Mesendoderm (in vitro differentiated cells): ENCODE results near the gene CD96.
"Not testable (repeated sequence)": the region's sequence is repeated elsewhere in the genome, so short reads cannot be mapped to it uniquely, and the experiment has no call there.

Source experiments
- DNase-seq: peaks from one replicate; pipeline ENCODE4 v3.0.0; 2013
- H2AK5ac ChIP-seq: 2 replicates; pipeline ENCODE4 v1.6.1; 2013; ENCODE audit warnings: low read length, inconsistent platforms
- H2BK120ac ChIP-seq: 2 replicates; pipeline ENCODE4 v1.6.1; 2013; ENCODE audit warnings: low read depth, mild to moderate bottlenecking, low read length, moderate library complexity, mixed read lengths
- H2BK15ac ChIP-seq: replicated peaks from 2 replicates; pipeline ENCODE4 v1.6.1; 2013; ENCODE audit warnings: low read depth, mild to moderate bottlenecking, moderate library complexity
- H2BK5ac ChIP-seq: 2 replicates; pipeline ENCODE4 v1.6.1; 2013; ENCODE audit warnings: low read length, inconsistent platforms
- H3K18ac ChIP-seq: 2 replicates; pipeline ENCODE4 v1.6.1; 2013; ENCODE audit warnings: mild to moderate bottlenecking, low read length, mixed read lengths
- H3K23ac ChIP-seq: one replicate; pipeline ENCODE4 v1.6.1; 2013; ENCODE audit warnings: low read length
- H3K27ac ChIP-seq: 2 replicates; pipeline ENCODE4 v1.5.1; 2013; ENCODE audit warnings: low read depth, mild to moderate bottlenecking, inconsistent platforms, low read length, moderate library complexity
- H3K27me3 ChIP-seq: 2 replicates; pipeline ENCODE4 v1.6.1; 2013; ENCODE audit warnings: low read length, control low read depth, mild to moderate bottlenecking, inconsistent platforms; ENCODE audit not compliant: insufficient read depth, poor library complexity
- H3K36me3 ChIP-seq: 2 replicates; pipeline ENCODE4 v1.6.1; 2013; ENCODE audit warnings: low read length, inconsistent platforms; ENCODE audit not compliant: control insufficient read depth, insufficient read depth
- H3K4ac ChIP-seq: one replicate; pipeline ENCODE4 v1.6.1; 2013; ENCODE audit warnings: low read depth, mild to moderate bottlenecking, low read length, moderate library complexity
- H3K4me1 ChIP-seq: 2 replicates; pipeline ENCODE4 v1.6.1; 2013; ENCODE audit warnings: low read depth, low read length, inconsistent platforms; ENCODE audit not compliant: control insufficient read depth
- H3K4me2 ChIP-seq: 2 replicates; pipeline ENCODE4 v1.6.1; 2013; ENCODE audit warnings: low read length
- H3K4me3 ChIP-seq: 2 replicates; pipeline ENCODE4 v1.5.1; 2013; ENCODE audit warnings: mild to moderate bottlenecking, low read length
- H3K56ac ChIP-seq: one replicate; pipeline ENCODE4 v1.6.1; 2013; ENCODE audit warnings: low read length
- H3K79me1 ChIP-seq: 2 replicates; pipeline ENCODE4 v1.6.1; 2013; ENCODE audit warnings: low read length, inconsistent platforms
- H3K79me2 ChIP-seq: 2 replicates; pipeline ENCODE4 v1.6.1; 2013; ENCODE audit warnings: mild to moderate bottlenecking, low read length; ENCODE audit not compliant: control insufficient read depth, insufficient read depth
- H3K9ac ChIP-seq: 2 replicates; pipeline ENCODE4 v1.6.1; 2013; ENCODE audit warnings: low read length, inconsistent platforms
- H4K5ac ChIP-seq: one replicate; pipeline ENCODE4 v1.6.1; 2013; ENCODE audit warnings: low read length
- H4K8ac ChIP-seq: one replicate; pipeline ENCODE4 v1.6.1; 2013; ENCODE audit warnings: low read depth, mild to moderate bottlenecking, control low read depth, low read length, moderate library complexity
- WGBS: extraction: QIAGEN DNeasy Blood & Tissue Kit; methylation state at CpG from one replicate; pipeline ENCODE4 v1.1.7; 2013; ENCODE audit warnings: low lambda C conversion rate, missing lambda C conversion rate; ENCODE audit not compliant: insufficient coverage; ENCODE audit errors: extremely low coverage; 5-methylcytosine and 5-hydroxymethylcytosine counted together

CD96 gene

DNA sequence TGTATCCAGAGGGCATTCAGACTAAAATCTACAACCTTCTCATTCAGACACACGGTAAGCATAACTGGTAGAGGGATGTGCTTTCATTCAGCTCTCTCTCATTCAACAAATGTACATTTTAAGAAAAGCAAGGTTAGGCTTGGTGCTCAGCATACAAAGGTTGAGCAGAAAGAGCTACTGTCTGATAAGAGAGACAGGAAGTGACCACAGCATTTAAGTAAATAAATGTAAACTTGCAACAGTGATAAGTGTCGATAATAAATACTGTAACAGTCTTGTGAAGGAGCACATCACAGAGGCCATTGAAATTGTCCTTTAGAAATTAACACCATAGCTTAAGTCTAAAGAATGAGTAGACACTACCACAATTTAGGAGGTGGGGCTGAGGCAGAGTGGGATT, 3.4 kb downstream of the CD96 start:
- H3K79me2 ChIP-seq: no peaks in the 10 kb centered on the region

DNA sequence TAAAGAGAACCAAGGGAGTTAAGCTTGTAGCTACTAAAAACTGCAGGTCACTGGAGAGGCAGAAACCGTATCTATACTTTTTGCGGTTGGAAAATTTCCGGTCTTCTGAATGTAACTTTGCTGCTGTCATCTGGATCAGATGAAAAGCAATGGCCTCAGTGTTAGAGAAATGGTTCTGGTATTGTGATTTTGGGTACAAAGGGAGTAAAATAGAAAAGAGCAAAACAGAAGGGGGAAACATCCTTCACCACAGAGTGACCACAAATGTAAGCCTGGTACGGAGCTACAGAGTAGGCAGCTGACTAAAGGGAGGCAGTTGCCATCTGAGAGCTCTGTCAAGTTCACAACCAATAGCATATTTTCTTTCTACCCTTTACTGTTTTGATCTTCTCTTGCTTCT, 5.6 kb downstream of the CD96 start:
- Histone ChIP-seq H2AK5ac (no peak overlapping the region), H3K79me1 (no peaks in the 10 kb centered on the region), H3K9ac (no peak overlapping the region), H3K27me3 (no peaks in the 10 kb centered on the region), H3K4ac (no peak overlapping the region), H2BK120ac (no peak overlapping the region), H4K5ac (no peak overlapping the region), H2BK15ac (no peak overlapping the region), H3K18ac (no peak overlapping the region), H3K4me1 (peaks cover 2% of the 10 kb centered on the region), H2BK5ac (no peak overlapping the region), H3K4me2 (no peak overlapping the region), H3K27ac (no peak overlapping the region), H3K79me2 (no peaks in the 10 kb centered on the region), H4K8ac (no peak overlapping the region), H3K56ac (no peak overlapping the region), H3K23ac (no peak overlapping the region), H3K36me3 (no peaks in the 10 kb centered on the region), H3K4me3 (no peak overlapping the region)
- no CpG with 5 or more reads among the region's 4 CpGs for WGBS
- DNase-seq: no peak

More for the DNA sequence above, 3.4 kb downstream of the CD96 start:
- Histone ChIP-seq H3K4me2 (no peak overlapping the region), H3K9ac (no peak overlapping the region), H3K27ac (no peak overlapping the region), H3K56ac (no peak overlapping the region), H3K18ac (no peak overlapping the region), H2BK5ac (no peak overlapping the region), H3K36me3 (no peaks in the 10 kb centered on the region), H4K5ac (no peak overlapping the region), H2BK120ac (no peak overlapping the region), H3K23ac (no peak overlapping the region), H3K79me1 (no peaks in the 10 kb centered on the region), H3K4ac (no peak overlapping the region), H3K4me3 (no peak overlapping the region), H3K27me3 (no peaks in the 10 kb centered on the region), H4K8ac (no peak overlapping the region), H2BK15ac (no peak overlapping the region), H3K4me1 (peaks cover 2% of the 10 kb centered on the region), H2AK5ac (no peak overlapping the region)
- DNase-seq: no peak
- WGBS: no CpG with 5 or more reads among the region's 2 CpGs

- Histone ChIP-seq H4K5ac (no peak overlapping the region), H2AK5ac (no peak overlapping the region), H3K23ac (no peak overlapping the region), H3K18ac (no peak overlapping the region), H2BK15ac (no peak overlapping the region), H3K79me2 (no peaks in the 10 kb centered on the region), H3K4ac (no peak overlapping the region), H3K4me3 (no peak overlapping the region), H2BK5ac (no peak overlapping the region), H3K27ac (no peak overlapping the region), H3K27me3 (no peaks in the 10 kb centered on the region), H3K79me1 (no peaks in the 10 kb centered on the region), H3K4me1 (peaks cover 2% of the 10 kb centered on the region), H3K56ac (no peak overlapping the region), H3K4me2 (no peak overlapping the region), H2BK120ac (no peak overlapping the region), H3K9ac (no peak overlapping the region), H3K36me3 (no peaks in the 10 kb centered on the region), H4K8ac (no peak overlapping the region)
- no CpG with 5 or more reads among the region's 1 CpG for WGBS
- DNase-seq: no peak
These were observed 6.1 kb downstream of the CD96 start for GRCh38 chr3:111548092-111548491.

- Histone ChIP-seq H3K79me2 (no peaks in the 10 kb centered on the region), H3K4ac (no peak overlapping the region), H3K4me3 (no peak overlapping the region), H4K5ac (no peak overlapping the region), H3K4me1 (peaks cover 2% of the 10 kb centered on the region), H3K23ac (no peak overlapping the region), H3K27me3 (no peaks in the 10 kb centered on the region), H2BK15ac (no peak overlapping the region), H2BK120ac (no peak overlapping the region), H3K79me1 (no peaks in the 10 kb centered on the region), H2BK5ac (no peak overlapping the region), H3K27ac (no peak overlapping the region), H3K18ac (no peak overlapping the region), H3K56ac (no peak overlapping the region), H4K8ac (no peak overlapping the region), H3K9ac (no peak overlapping the region), H3K36me3 (no peaks in the 10 kb centered on the region), H3K4me2 (no peak overlapping the region), H2AK5ac (no peak overlapping the region)
- DNase-seq: no peak
These were observed 6.8 kb downstream of the CD96 start for GRCh38 chr3:111548756-111549155.

DNA sequence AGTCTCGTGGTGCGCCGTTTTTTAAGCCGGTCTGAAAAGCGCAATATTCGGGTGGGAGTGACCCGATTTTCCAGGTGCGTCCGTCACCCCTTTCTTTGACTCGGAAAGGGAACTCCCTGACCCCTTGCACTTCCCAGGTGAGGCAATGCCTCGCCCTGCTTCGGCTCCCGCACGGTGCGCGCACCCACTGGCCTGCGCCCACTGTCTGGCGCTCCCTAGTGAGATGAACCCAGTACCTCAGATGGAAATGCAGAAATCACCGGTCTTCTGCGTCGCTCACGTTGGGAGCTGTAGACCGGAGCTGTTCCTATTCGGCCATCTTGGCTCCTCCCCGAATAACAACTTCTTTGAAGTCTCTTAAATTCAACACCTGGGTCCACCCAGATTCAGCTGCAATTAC, 19.9 kb downstream of the CD96 start:
- not testable (repeated sequence) for H2BK120ac ChIP-seq, H2AK5ac ChIP-seq, H3K79me2 ChIP-seq, H3K36me3 ChIP-seq, H3K4me3 ChIP-seq, H4K8ac ChIP-seq, H3K4me2 ChIP-seq, H4K5ac ChIP-seq, H3K9ac ChIP-seq, H3K27ac ChIP-seq, H3K23ac ChIP-seq, H2BK5ac ChIP-seq, H3K4me1 ChIP-seq, H3K18ac ChIP-seq, H3K27me3 ChIP-seq, H2BK15ac ChIP-seq, H3K4ac ChIP-seq, H3K79me1 ChIP-seq, H3K56ac ChIP-seq, DNase-seq
- no CpG with 5 or more reads among the region's 25 CpGs for WGBS

GRCh38 chr3:111566844-111567243, 24.8 kb downstream of the CD96 start:
- H3K4me2 ChIP-seq: no peak overlapping the region
- no peak overlapping the region for H3K27ac ChIP-seq
- DNase-seq: no peak
- no peak overlapping the region for H3K4me3 ChIP-seq
- no peaks in the 10 kb centered on the region for H3K4me1 ChIP-seq
- H3K27me3 ChIP-seq: no peaks in the 10 kb centered on the region
- H3K23ac ChIP-seq: no peak overlapping the region
- no peak overlapping the region for H3K18ac ChIP-seq
- H3K56ac ChIP-seq: no peak overlapping the region
- no peak overlapping the region for H3K4ac ChIP-seq
- H3K79me1 ChIP-seq: no peaks in the 10 kb centered on the region
- H2AK5ac ChIP-seq: no peak overlapping the region
- H2BK120ac ChIP-seq: no peak overlapping the region
- H3K9ac ChIP-seq: no peak overlapping the region
- no peaks in the 10 kb centered on the region for H3K79me2 ChIP-seq
- no peaks in the 10 kb centered on the region for H3K36me3 ChIP-seq
- no peak overlapping the region for H2BK5ac ChIP-seq
- H2BK15ac ChIP-seq: no peak overlapping the region
- H4K5ac ChIP-seq: no peak overlapping the region
- no CpG with 5 or more reads among the region's 2 CpGs for WGBS
- H4K8ac ChIP-seq: no peak overlapping the region
